Nephron (organoid): ENCODE measurements around the gene STEAP1.
"Not testable (repeated sequence)": the region's sequence is repeated elsewhere in the genome, so short reads cannot be mapped to it uniquely, and the experiment has no call there.

Experiments used
- H3K27ac Mint-ChIP-seq, 3 experiments: 2 replicates each; pipeline ENCODE4 v1.8.0; 2020; ENCODE audit warnings: mixed read lengths in 3 of 3, mild to moderate bottlenecking in 2 of 3, moderate library complexity in 1 of 3
- H3K27me3 Mint-ChIP-seq: 2 replicates; pipeline ENCODE4 v1.8.0; 2021; ENCODE audit warnings: low read depth, mild to moderate bottlenecking, moderate library complexity, mixed read lengths
- H3K36me3 Mint-ChIP-seq: 2 replicates; pipeline ENCODE4 v1.8.0; 2020; ENCODE audit warnings: low read depth, mixed read lengths
- H3K4me1 Mint-ChIP-seq: 2 replicates; pipeline ENCODE4 v1.8.0; 2020; ENCODE audit warnings: mixed read lengths
- H3K4me3 Mint-ChIP-seq, 3 experiments: 2 replicates each; pipeline ENCODE4 v1.8.0; 2020; ENCODE audit warnings: mild to moderate bottlenecking in 3 of 3, mixed read lengths in 3 of 3, moderate library complexity in 2 of 3
- H3K9me3 Mint-ChIP-seq: 2 replicates; pipeline ENCODE4 v1.8.0; 2020; ENCODE audit warnings: mixed read lengths
- CTCF ChIP-seq, 3 experiments: fragments of 200-600 bp; sonication (generic); IDR thresholded peaks; one replicate each; pipeline ENCODE4 v1.5.0; 2021; ENCODE audit warnings: antibody characterized with exemption in 3 of 3; ENCODE audit not compliant: unreplicated experiment in 3 of 3

The STEAP1 gene

GRCh38 chr7:90153943-90154771 lies at the start of gene STEAP1:
STEAP1 (plus strand) TSS chr7:90154469; CDS start chr7:90159789, 5,320 bp downstream.
- not testable (repeated sequence) for H3K36me3 Mint-ChIP-seq, H3K9me3 Mint-ChIP-seq, H3K4me1 Mint-ChIP-seq
- Mint-ChIP-seq H3K27ac (peak within 1 kb of the TSS; percentile 57 to 87 (median 77)), H3K4me3 (peak within 1 kb of the TSS; percentile 82 to 89 (median 85)), H3K27me3 (peaks cover 15% of the 10 kb centered on the region)
- TF ChIP-seq CTCF (IDR thresholded peaks at IDR 0.05; ENCODE audit: unreplicated experiment in 3 of 3) = peak; percentile 87 to 90 (median 89)

DNA sequence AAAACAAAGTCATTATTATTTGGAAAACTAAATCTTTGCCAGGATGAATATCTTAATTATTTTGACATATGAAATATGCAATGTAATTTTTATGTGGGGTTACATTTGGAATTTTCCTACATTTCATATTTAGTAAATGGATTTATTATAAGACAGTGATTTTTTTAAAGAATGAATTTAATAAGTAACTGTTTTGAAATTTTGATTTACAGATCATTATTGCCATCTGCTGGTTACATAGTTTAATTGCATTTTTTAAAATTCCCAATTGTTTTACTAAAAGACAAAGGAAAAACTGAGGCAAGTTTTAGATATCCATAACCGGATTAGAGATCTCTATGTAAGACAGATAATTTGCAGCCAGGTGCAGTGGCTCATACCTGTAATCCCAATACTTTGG lies 39.3 kb upstream of the STEAP1 start:
- H3K9me3 Mint-ChIP-seq, H3K27ac Mint-ChIP-seq, H3K36me3 Mint-ChIP-seq, H3K4me3 Mint-ChIP-seq, H3K4me1 Mint-ChIP-seq: not testable (repeated sequence)
- H3K27me3 Mint-ChIP-seq = peaks cover 24% of the 10 kb centered on the region
- peak in 2 of 3 experiments; percentile 14 to 47 for TF ChIP-seq CTCF (IDR thresholded peaks at IDR 0.05; ENCODE audit: unreplicated experiment in 3 of 3)

DNA sequence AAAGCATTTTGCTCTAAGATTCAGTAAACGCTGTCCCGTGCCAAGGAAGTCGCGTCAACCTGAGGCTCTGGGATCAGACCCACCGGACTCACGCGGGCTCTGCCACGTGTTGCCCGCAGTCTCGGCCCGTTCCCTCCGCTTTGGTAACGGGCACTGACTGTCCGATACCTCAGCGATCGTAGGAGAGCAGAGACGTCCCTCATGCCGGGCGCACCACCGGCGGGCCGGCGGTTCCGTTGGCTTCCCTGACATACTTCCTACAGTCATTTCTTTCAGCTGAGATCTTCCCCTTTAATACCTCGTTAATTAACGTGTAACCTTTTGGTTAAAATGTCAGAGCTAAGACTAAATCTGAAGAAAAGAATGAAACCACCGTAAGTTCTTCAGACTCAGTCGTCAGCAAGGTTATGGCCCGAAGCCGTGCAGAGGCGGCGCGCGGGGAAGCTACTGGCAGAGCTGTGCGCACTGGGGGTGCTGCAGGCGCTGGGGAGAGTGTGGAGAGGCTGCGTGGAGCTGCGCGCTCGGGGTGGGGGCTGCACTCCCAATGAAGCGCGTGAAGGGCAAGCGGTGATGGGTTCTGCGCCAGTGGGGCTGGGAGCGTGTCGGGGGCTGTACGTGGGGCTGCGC lies 35.6 kb upstream of the STEAP1 start:
- H3K4me1 Mint-ChIP-seq, H3K36me3 Mint-ChIP-seq, H3K9me3 Mint-ChIP-seq, H3K27ac Mint-ChIP-seq: not testable (repeated sequence)
- Mint-ChIP-seq H3K4me3 (peak overlapping the region; percentile 72 to 90 (median 74)), H3K27me3 (peaks cover 29% of the 10 kb centered on the region)

DNA sequence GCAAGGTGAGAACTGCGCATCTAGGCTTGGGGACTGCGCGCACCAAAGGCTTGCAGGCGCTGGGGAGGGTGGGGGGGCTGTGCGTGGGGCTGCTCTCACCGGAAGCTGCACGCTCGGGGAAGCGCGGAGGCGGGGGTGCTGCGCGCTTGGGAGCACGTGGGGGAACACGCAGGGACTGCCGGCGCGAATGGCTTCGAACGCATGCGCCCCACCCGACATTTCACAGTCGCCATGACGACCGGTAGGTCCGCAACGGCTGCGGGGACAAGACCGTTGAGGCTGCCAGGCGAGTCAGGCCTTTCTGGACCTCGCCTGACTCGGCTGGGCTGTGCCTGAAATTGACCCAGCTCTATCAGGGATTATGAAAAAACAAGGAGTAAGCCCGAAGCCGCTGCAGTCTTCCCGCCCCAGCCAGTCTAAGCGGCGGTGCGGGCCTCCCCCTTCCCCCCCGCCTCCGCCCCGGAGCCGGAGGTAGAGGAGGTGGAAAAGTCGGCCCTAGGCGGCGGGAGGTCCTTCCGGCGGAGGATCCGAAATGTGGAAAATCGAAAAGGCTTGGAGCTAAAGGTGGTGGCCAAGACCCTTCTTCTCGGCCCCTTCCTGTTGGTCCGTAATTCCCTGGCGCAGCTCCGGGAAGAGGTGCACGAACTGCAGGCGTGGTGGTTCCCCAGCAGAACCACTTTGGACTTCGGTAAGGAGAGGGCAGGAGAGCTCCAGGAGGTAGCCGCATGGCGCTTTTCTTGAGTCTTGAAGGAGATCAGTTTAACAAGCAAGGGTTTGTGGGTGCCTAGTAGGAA lies 34.9 kb upstream of the STEAP1 start:
- no peak for TF ChIP-seq CTCF (IDR thresholded peaks at IDR 0.05; ENCODE audit: unreplicated experiment in 3 of 3)
- Mint-ChIP-seq H3K9me3 (no peaks in the 10 kb centered on the region), H3K27me3 (peaks cover 29% of the 10 kb centered on the region), H3K27ac (no peak overlapping the region), H3K36me3 (no peaks in the 10 kb centered on the region), H3K4me1 (peaks cover 6% of the 10 kb centered on the region), H3K4me3 (peak overlapping the region; percentile 72 to 90 (median 74))

DNA sequence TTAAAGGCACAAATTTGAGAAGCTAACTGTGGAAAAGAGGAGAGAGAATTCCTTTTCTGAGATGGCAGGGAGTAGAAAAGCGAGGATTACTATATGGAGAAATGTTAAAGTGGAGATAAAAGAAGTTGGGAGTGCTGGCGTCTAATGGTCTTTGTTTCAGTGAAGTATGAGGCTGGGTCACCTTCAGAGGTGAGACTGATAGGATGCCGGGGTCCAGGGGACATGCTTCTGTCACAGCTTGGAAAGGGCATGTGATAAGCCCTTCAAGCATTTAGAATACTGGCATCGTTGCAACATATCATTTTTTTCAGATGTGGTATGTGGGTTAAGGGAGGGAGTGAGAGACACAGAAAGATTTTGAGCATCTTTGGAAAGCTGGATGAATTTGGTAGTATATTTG lies 34.1 kb upstream of the STEAP1 start:
- H3K36me3 Mint-ChIP-seq, H3K9me3 Mint-ChIP-seq, H3K27ac Mint-ChIP-seq, H3K4me1 Mint-ChIP-seq: not testable (repeated sequence)
- peaks cover 29% of the 10 kb centered on the region for H3K27me3 Mint-ChIP-seq
- peak overlapping the region; percentile 72 to 90 (median 74) for H3K4me3 Mint-ChIP-seq

DNA sequence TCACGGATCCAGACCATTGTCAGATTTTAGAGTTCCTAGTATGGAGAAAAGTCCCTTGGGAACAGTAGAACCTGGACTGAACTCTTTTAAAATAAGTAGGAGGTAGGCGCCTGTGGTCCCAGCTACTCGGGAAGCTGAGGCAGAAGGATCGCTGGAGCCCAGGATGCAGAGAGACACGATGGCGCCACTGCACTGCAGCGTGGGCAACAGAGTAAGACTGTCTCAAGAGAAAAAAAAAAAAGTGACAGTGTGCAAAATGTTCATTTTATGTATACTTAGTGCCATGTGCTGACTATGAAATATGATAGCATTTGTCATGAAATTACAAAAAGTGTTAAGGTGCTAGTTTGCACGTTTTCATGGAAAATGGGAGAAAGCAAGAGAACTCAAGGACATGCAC lies 22.5 kb upstream of the STEAP1 start:
- H3K4me3 Mint-ChIP-seq, H3K36me3 Mint-ChIP-seq, H3K27me3 Mint-ChIP-seq, H3K9me3 Mint-ChIP-seq, H3K4me1 Mint-ChIP-seq, H3K27ac Mint-ChIP-seq: not testable (repeated sequence)

GRCh38 chr7:90147079-90147960 lies 6.9 kb upstream of the STEAP1 start:
- not testable (repeated sequence) for H3K9me3 Mint-ChIP-seq, H3K4me1 Mint-ChIP-seq, H3K4me3 Mint-ChIP-seq, H3K27me3 Mint-ChIP-seq, H3K36me3 Mint-ChIP-seq, H3K27ac Mint-ChIP-seq
